GM19463 (cell line): Measurements from ENCODE around the gene GJD4.
A peak's percentile ranks its signal among the peaks of the same experiment; 100 is the strongest.

Experiments
- ATAC-seq: cut with Tn5 transposase; IDR thresholded peaks from one replicate; pipeline ENCODE4 v1.9.1; 2021; ENCODE audit warnings: mild to moderate bottlenecking, moderate library complexity; ENCODE audit not compliant: unreplicated experiment

GJD4 gene

DNA sequence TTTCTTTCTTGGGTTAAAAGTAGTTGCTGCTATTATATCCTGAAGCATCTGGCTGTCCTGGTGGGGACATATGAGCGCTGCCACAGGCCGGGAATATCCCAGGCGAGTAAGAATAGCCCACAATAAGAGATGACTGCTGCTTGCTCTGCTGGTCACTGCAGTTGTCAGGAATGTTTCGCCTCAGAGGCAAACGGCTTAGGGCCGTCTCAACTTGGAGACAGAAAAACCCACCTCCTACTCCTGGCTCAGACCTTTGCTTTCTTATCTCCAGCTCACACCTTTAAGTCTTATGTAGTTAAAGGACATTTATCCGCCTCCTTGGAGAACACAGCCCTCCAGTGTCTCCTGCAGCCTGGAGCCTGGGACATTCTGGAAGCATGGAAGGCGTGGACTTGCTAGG lies at the start of gene GJD4:
Gene GJD4, plus strand, starts transcription at position 151 of the 400 bp plus-strand sequence. Its CDS starts 227 bp downstream, at position 378.
- ATAC-seq = no peak

- ATAC-seq = no peak
Observed at GRCh38 chr10:35555962-35556930, 48.9 kb upstream of the GJD4 start.

GRCh38 chr10:35558276-35558675 lies 46.9 kb upstream of the GJD4 start:
- ATAC-seq = no peak

- ATAC-seq = no peak
Observed at GRCh38 chr10:35559416-35559815, 45.7 kb upstream of the GJD4 start.

DNA sequence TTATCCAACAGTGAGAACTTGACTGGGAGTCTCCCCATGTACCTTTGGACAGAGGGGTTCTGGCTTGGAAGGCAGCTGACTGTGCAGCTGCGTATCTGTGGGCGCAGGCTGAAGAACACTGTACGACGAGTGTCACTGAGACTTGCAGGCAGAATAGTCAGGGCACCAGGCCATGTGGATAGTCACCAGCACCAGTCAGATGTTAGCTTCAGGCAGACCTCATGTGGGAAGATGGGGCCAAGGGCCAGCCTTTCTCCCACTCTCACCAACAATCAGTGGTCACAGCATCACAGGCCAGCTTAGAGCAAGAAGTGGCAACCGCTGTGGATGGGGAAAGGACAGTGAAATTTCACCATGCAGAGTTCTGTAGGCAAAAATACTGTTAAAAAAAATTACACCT lies 43.4 kb upstream of the GJD4 start:
- no peak for ATAC-seq

GRCh38 chr10:35562427-35562826 lies 42.7 kb upstream of the GJD4 start:
- ATAC-seq = no peak

DNA sequence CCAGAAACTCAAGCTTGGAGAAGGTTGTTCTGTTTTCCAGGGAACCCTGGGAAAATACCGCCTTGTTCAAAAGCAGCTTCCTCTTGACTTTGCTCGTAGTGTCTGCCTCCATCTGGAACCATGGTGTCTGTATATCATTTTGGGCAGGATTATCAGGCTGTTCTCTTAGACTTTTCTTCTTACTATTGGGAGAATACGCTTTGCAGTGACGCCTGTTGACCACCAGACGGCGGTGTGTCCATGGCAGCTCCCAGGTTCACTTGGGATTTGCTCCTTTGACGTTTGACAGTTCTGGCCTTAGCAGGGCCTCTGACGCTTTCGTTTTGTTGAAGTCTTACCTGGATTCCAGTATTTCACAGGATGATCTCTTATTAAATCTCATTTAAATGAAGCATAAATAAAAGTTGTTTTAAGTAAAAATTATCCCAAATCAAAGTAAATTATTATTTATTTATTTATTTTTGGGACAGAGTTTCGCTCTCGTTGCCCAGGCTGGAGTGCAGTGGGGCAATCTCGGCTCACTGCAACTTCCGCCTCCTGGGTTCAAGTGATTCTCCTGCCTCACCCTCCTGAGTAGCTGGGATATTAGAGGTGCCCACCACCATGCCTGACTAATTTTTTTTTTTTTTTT lies 41.8 kb upstream of the GJD4 start:
- ATAC-seq = peak; percentile 55

DNA sequence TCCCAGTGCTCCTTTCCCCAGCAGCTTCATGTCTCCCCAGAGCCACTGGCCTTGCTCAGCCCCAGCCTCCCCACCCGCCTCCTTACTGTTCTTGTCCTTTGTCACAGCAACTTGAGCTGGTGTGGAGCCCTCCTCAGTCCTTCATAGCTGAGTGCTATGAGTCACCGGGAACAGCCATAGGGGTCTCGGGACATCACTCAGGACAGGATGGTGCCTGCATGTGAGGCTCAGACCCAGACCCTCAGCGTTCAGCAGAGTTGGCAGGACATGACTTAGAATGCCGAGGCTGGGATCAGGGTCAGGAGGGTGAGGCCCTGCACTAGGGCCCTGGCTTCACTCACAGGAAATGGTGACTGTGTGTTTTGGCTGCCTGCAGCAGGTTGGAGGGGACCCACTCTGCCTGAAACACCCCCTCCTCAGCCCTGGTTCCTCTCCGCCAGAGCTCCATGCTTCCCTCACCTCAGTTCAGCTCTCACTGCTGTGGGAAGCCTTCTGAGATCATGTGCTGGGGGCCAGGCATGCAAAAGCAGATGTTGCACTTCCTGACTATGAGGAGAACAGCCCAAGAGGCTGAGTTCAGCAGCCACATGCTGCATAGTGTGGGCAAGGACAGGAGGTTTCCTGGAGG lies 40.7 kb upstream of the GJD4 start:
- peak; percentile 56 for ATAC-seq

DNA sequence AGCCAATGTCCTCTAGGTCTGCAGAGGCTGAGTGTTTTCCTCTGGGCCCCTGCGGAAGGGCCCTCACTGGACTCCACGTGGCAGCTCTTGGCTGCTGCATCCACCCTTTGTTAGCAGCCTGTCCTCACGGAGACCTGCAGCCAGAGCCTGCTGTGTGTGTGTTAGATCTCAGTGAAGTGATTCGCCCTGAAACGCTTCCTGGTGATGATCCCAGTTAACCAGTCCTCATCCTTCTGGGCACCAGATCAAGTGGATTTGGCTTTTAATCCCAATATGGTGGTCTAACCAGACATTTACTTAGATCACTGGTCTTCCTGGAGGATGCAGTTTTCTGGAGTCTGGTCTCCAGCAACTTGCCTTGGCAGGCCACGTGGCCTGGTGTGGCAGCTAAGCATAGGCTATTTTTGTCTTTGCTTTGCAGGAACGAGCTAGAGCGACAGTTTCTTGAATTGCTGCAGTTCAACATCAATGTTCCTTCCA lies 39.5 kb upstream of the GJD4 start:
- ATAC-seq = no peak

DNA sequence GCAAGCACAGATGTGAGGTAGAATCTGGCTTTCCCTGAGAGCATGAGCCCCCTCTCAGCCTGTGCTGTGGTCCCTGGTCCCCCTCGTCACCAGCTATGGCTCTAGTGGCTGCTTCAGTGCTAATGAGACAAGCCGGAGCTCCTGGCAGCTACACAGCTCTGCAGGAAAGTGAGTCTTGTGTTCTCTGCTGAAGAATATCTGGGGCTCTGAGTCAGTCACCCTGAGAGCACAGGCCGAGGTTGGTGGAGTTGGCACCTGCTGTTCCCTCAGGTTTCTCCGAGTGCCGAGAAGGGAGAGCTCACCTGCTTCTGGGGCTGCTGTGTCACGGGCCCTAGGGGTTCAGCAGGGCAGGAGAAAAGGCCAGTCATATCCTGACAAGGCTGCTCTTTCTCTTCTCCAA lies 37.2 kb upstream of the GJD4 start:
- no peak for ATAC-seq

GRCh38 chr10:35568483-35569015 lies 36.6 kb upstream of the GJD4 start:
- ATAC-seq = no peak

DNA sequence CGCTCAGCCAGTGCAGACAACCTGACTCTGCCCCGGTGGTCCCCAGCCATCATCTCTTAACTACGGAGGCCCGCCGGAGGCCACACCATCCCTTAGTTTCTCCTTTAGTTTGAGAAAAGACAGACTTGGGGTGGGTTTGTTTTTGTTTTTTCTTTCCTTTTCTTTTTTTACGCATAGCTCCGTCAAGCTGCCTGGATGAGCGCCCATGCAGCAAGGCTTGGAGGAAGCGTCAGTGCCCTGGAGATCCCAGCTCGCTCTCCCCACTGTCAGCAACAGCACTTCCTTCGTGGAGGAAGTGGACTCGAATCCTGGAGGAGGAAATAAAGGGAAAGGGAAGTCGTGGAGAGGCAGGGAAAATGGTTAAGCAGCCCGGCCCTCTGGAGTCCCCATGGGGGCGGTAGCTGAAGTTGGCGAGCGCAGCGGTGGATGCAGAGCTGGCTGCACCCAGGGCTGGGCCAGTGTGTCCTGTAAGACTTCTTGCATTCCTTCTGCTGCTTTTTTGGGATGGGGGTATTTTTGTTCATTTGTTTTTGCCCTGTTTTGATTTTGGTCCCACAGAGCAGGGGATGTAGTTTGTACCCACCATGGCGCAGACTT lies 35.9 kb upstream of the GJD4 start:
- ATAC-seq = no peak

DNA sequence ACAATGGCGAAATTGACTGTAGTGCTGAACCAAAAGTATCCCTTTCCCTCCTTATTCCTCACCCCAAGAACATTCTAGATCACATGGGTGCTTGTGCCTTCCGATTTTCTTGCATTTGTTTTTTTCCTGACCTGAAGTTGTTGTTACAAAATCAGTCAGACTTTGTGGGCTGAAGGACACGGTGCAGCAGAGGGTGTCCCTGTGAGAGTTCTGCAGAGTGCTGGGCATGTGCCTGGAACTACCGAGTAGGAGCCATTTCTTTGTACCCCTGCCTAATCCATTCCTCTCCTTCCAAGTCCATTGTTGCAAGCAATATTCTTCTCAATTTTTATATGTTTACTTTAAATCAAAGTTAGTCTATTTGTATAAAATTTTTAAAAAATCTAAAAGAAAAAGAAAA lies 35.3 kb upstream of the GJD4 start:
- no peak for ATAC-seq

GRCh38 chr10:35570397-35570796 lies 34.7 kb upstream of the GJD4 start:
- ATAC-seq = no peak

DNA sequence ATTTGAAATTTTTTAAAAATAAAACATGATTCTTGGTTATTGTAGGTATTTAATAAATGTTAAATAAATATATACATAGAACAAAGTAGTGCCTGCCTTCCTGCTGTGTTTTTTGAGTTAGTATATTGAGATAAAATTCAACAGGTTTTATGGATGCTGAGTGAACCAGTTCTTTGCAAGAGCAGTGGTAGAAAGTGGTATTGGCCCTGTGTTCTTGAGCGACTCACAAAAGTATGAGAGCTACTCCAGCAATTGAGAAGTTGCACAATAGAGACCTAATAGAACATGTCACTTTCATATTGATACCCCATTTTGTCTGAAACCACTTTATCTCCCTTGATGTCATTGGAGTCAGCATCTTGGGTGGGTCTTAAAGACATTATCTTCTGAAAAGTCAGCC lies 32.6 kb upstream of the GJD4 start:
- ATAC-seq = no peak

GRCh38 chr10:35573796-35574195 lies 31.3 kb upstream of the GJD4 start:
- no peak for ATAC-seq

DNA sequence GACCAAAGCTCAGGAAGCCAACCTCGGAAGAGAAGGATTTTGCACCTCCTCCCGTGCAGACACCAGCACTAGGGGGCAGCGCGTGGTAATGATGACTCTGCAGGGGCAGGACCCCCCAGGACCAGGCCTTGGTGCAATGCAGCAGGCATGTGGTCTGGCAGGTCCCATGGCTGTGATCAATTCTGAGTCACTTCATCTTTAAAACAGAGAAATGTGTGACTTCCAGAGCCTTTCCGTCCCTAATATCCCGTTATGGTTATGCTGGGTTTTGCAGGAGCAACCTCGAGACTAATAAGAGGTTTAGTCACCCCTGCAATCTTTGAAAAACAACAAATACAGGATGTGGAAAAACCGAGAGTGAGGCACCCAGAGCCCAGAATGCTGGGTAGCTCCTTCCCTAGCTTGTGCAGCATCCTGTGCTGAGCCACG lies 30.2 kb upstream of the GJD4 start:
- ATAC-seq = no peak

DNA sequence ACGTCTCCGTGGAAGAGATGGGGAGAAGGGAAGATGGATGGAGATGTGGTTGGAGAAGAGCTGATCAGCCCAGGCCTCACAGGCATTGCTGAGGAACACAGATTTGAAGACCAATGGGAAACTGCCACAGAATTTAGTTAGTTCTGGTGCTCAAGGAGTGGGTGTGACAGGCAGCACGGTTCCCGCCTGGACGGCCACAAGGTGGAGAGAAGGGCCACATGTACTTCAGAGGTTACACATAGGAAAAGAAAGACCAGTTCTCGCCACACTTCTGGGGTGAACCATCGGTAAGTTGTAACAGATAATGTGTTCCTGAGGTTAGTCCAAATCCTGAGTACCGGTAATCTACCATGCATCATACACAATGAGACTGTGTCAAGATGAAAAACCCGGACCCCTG lies 29.5 kb upstream of the GJD4 start:
- no peak for ATAC-seq

DNA sequence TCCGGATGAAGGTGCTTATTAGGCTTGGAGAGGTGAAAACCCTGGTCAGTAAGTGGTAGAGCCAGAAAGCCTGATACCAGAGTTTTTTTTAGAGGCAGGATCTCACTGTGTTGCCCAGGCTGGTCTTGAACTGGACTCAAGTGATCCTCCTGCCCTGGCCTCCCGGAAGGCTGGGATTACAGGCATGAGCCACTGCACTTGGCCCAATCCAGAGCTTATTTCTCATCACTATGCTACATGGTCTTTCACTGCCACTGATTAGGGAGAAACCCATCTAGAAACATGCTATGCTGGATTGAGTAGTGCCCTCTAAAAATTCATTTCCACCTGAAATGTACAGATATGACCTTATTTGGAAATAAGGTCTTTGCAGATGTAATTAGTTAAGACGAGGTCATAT lies 28.4 kb upstream of the GJD4 start:
- ATAC-seq = no peak

- ATAC-seq = no peak
Observed at GRCh38 chr10:35577926-35578617, 27.1 kb upstream of the GJD4 start.
